IMR-90 (cell line): ENCODE measurements around the gene PACS1. TPM values are rescaled to one million over a fixed set of nuclear protein-coding genes. Genes with fewer than 3 reads are reported as not detected.

Source experiments
- ATAC-seq: fragments of 200-7000 bp; cut with Tn5 transposase; 2 replicates; pipeline ENCODE4 v1.9.1; 2020; ENCODE audit warnings: low read depth, mild to moderate bottlenecking, moderate library complexity
- BruUV-seq: library from RNA; stranded (reverse); fragments of 400-500 nt; replicated peaks from 2 replicates; lab custom pipeline; 2021; lab: Mats Ljungman, UMichigan
- CTCF ChIA-PET: fragments of 300-600 bp; formaldehyde crosslinking; extraction: SDS; loops from one replicate; lab custom pipeline; 2021; ENCODE audit warnings: antibody characterized with exemption; lab: Yijun Ruan, JAX
- POLR2A ChIA-PET: fragments of 300-600 bp; sonication (Branson Sonifier 250); formaldehyde crosslinking; loops from one replicate; lab custom pipeline; 2022; ENCODE audit warnings: antibody characterized with exemption; ENCODE audit not compliant: unreplicated experiment; lab: Charles Lee
- DNase-seq: peaks from one replicate; pipeline ENCODE4 v3.0.0; 2013
- H2AFZ ChIP-seq: replicated peaks from 2 replicates; pipeline ENCODE3; 2013; ENCODE audit warnings: low read length, mild to moderate bottlenecking; ENCODE audit not compliant: poor library complexity
- H2AK5ac ChIP-seq: 2 replicates; pipeline ENCODE4 v1.6.1; 2013; ENCODE audit warnings: low read depth, low read length, inconsistent platforms
- H2AK9ac ChIP-seq: replicated peaks from 2 replicates; pipeline ENCODE3; 2013; ENCODE audit warnings: mild to moderate bottlenecking, low read depth, low read length, moderate library complexity; ENCODE audit not compliant: poor library complexity
- H2BK120ac ChIP-seq: 2 replicates; pipeline ENCODE4 v1.6.1; 2013; ENCODE audit warnings: low read depth, low read length, inconsistent platforms
- H2BK15ac ChIP-seq: 3 replicates; pipeline ENCODE4 v1.6.1; 2013; ENCODE audit warnings: low read depth, low read length, inconsistent platforms
- H2BK20ac ChIP-seq: 2 replicates; pipeline ENCODE4 v1.6.1; 2013; ENCODE audit warnings: low read depth, mild to moderate bottlenecking, inconsistent platforms, low read length, moderate library complexity
- H2BK5ac ChIP-seq: 2 replicates; pipeline ENCODE4 v1.6.1; 2013; ENCODE audit warnings: mild to moderate bottlenecking, low read depth, low read length, inconsistent platforms; ENCODE audit not compliant: poor library complexity, severe bottlenecking
- H3K14ac ChIP-seq: replicated peaks from 2 replicates; pipeline ENCODE4 v1.6.1; 2013; ENCODE audit warnings: low read depth, low read length, inconsistent platforms
- H3K18ac ChIP-seq: 2 replicates; pipeline ENCODE4 v1.6.1; 2013; ENCODE audit warnings: low read depth, low read length, control low read depth
- H3K23ac ChIP-seq: 2 replicates; pipeline ENCODE4 v1.6.1; 2013; ENCODE audit warnings: low read depth, low read length, inconsistent platforms
- H3K27ac ChIP-seq: 2 replicates; pipeline ENCODE4 v1.5.1; 2013; ENCODE audit warnings: mild to moderate bottlenecking, control low read depth, low read length; ENCODE audit not compliant: insufficient read depth
- H3K27me3 ChIP-seq: 2 replicates; pipeline ENCODE4 v1.6.1; 2013; ENCODE audit warnings: low read length; ENCODE audit not compliant: control insufficient read depth, insufficient read depth
- H3K36me3 ChIP-seq: 2 replicates; pipeline ENCODE4 v1.6.1; 2013; ENCODE audit warnings: low read length, mixed read lengths; ENCODE audit not compliant: control insufficient read depth, insufficient read depth
- H3K4ac ChIP-seq: 2 replicates; pipeline ENCODE4 v1.6.1; 2013; ENCODE audit warnings: low read depth, low read length, inconsistent platforms
- H3K4me1 ChIP-seq: 2 replicates; pipeline ENCODE4 v1.6.1; 2013; ENCODE audit warnings: low read length, mixed read lengths; ENCODE audit not compliant: control insufficient read depth, insufficient read depth
- H3K4me2 ChIP-seq: 2 replicates; pipeline ENCODE4 v1.6.1; 2013; ENCODE audit warnings: low read depth, mild to moderate bottlenecking, control low read depth, low read length, moderate library complexity
- H3K4me3 ChIP-seq: 2 replicates; pipeline ENCODE4 v1.5.1; 2013; ENCODE audit warnings: low read depth, mild to moderate bottlenecking, control low read depth, low read length, moderate library complexity; ENCODE audit not compliant: insufficient read depth
- H3K56ac ChIP-seq: 2 replicates; pipeline ENCODE4 v1.6.1; 2013; ENCODE audit warnings: low read length, inconsistent platforms; ENCODE audit not compliant: insufficient read depth; ENCODE audit errors: extremely low read depth
- H3K79me1 ChIP-seq, 2 experiments: 2 replicates each; pipeline ENCODE4 v1.6.1; 2013; ENCODE audit warnings: low read length in 2 of 2, inconsistent platforms in 1 of 2, low read depth in 1 of 2
- H3K9ac ChIP-seq: 2 replicates; pipeline ENCODE4 v1.6.1; 2013; ENCODE audit warnings: low read depth, low read length, control low read depth
- H3K9me1 ChIP-seq: 2 replicates; pipeline ENCODE4 v1.6.1; 2013; ENCODE audit warnings: low read length, inconsistent platforms; ENCODE audit not compliant: insufficient read depth
- H3K9me3 ChIP-seq: 2 replicates; pipeline ENCODE4 v1.6.1; 2013; ENCODE audit warnings: low read length; ENCODE audit not compliant: control insufficient read depth, insufficient read depth
- H4K20me1 ChIP-seq: 2 replicates; pipeline ENCODE4 v1.6.1; 2013; ENCODE audit warnings: low read length, inconsistent platforms; ENCODE audit not compliant: insufficient read depth
- H4K5ac ChIP-seq: 2 replicates; pipeline ENCODE4 v1.6.1; 2013; ENCODE audit warnings: mild to moderate bottlenecking, low read depth, low read length, control low read depth
- H4K8ac ChIP-seq, 2 experiments: 2 replicates each; pipeline ENCODE4 v1.6.1; 2013; ENCODE audit warnings: low read depth in 2 of 2, low read length in 2 of 2, control low read depth in 1 of 2, inconsistent platforms in 1 of 2
- H4K91ac ChIP-seq: 2 replicates; pipeline ENCODE4 v1.6.1; 2013; ENCODE audit warnings: low read depth, low read length, inconsistent platforms; ENCODE audit not compliant: insufficient read depth
- BHLHE40 ChIP-seq: fragments of 150-350 bp; IDR thresholded peaks from 2 replicates; pipeline ENCODE4 v1.6.1; 2016; ENCODE audit warnings: mild to moderate bottlenecking, low read depth, low read length
- CEBPB ChIP-seq: IDR thresholded peaks from 2 replicates; pipeline ENCODE4 v1.6.1; 2012; ENCODE audit warnings: low read depth, low read length, improper control_type of control experiment
- CHD1 ChIP-seq: IDR thresholded peaks from 2 replicates; pipeline ENCODE4 v1.6.1; 2012; ENCODE audit warnings: low read depth, low read length, improper control_type of control experiment
- FOS ChIP-seq: fragments of 150-350 bp; IDR thresholded peaks from 2 replicates; pipeline ENCODE4 v1.6.1; 2016; ENCODE audit warnings: low read depth, low read length
- MAFK ChIP-seq: IDR thresholded peaks from 2 replicates; pipeline ENCODE4 v1.6.1; 2012; ENCODE audit warnings: low read depth, low read length, improper control_type of control experiment
- MAZ ChIP-seq: IDR thresholded peaks from 2 replicates; pipeline ENCODE4 v1.6.1; 2012; ENCODE audit warnings: low read depth, mild to moderate bottlenecking, low read length, improper control_type of control experiment, moderate library complexity, borderline replicate concordance
- MXI1 ChIP-seq: IDR thresholded peaks from 2 replicates; pipeline ENCODE4 v1.6.1; 2012; ENCODE audit warnings: low read depth, mild to moderate bottlenecking, low read length, moderate library complexity, borderline replicate concordance
- NFE2L2 ChIP-seq: fragments of 150-350 bp; IDR thresholded peaks from 2 replicates; pipeline ENCODE4 v1.6.1; 2016; ENCODE audit warnings: low read depth, mild to moderate bottlenecking, low read length
- POLR2A ChIP-seq: IDR thresholded peaks from 2 replicates; pipeline ENCODE4 v1.6.1; 2012; ENCODE audit warnings: mild to moderate bottlenecking, low read depth, low read length
- RAD21 ChIP-seq: IDR thresholded peaks from 2 replicates; pipeline ENCODE4 v1.6.1; 2012; ENCODE audit warnings: low read length, improper control_type of control experiment
- RCOR1 ChIP-seq: IDR thresholded peaks from 2 replicates; pipeline ENCODE4 v1.6.1; 2012; ENCODE audit warnings: mild to moderate bottlenecking, low read length, improper control_type of control experiment; ENCODE audit not compliant: insufficient replicate concordance
- RFX5 ChIP-seq: IDR thresholded peaks from 2 replicates; pipeline ENCODE4 v1.8.0; 2012; ENCODE audit warnings: low read depth, mild to moderate bottlenecking, low read length, moderate library complexity
- SMC3 ChIP-seq: fragments of 150-350 bp; IDR thresholded peaks from 2 replicates; pipeline ENCODE4 v1.6.1; 2016; ENCODE audit warnings: low read depth, mild to moderate bottlenecking, antibody characterized with exemption, low read length, moderate library complexity
- WGBS, 2 experiments: methylation state at CpG; one replicate each; pipeline versions ENCODE4 v1.1.5 to v1.1.7; 2013; ENCODE audit warnings: missing lambda C conversion rate in 2 of 2; ENCODE audit not compliant: insufficient read length in 1 of 2; ENCODE audit errors: extremely low coverage in 2 of 2; 5-methylcytosine and 5-hydroxymethylcytosine counted together
- dilution Hi-C: fragments of 300-500 bp; cut with HindIII; formaldehyde crosslinking; loops from one replicate; pipeline ENCODE4 v1.14.3; 2018; ENCODE audit warnings: low sequenced_read_pairs; ENCODE audit not compliant: unreplicated experiment
- in situ Hi-C: fragments of 300-500 bp; cut with MboI; formaldehyde crosslinking; loops from 3 replicates; pipeline ENCODE4 v1.14.3; 2019; ENCODE audit warnings: low sequenced_read_pairs, inconsistent platforms, mixed read lengths
- intact Hi-C: fragments of 100-400 bp; cut with micrococcal nuclease; formaldehyde crosslinking; loops from 2 replicates; pipeline ENCODE4 v1.10.0; 2022
- polyA plus RNA-seq, 3 experiments: library from polyadenylated mRNA; depleted of rRNA; stranded (reverse); fragments of >200 nt; gene quantifications; 2 replicates each; pipeline ENCODE4 v1.2.3, GENCODE V29; 2012; ENCODE audit warnings: low replicate concordance in 1 of 3
- total RNA-seq: library from RNA; depleted of rRNA; stranded (reverse); fragments of >200 nt; gene quantifications from 2 replicates; pipeline ENCODE4 v1.2.3, GENCODE V29; 2012
- TF ChIP-seq, protein P1 (sequence below): fragments of 150-350 bp; IDR thresholded peaks from 2 replicates; pipeline ENCODE4 v1.6.1; 2017; ENCODE audit warnings: mild to moderate bottlenecking, antibody characterized with exemption, low read length, low read depth
- TF ChIP-seq, protein P2 (sequence below): fragments of 150-350 bp; IDR thresholded peaks from 2 replicates; pipeline ENCODE4 v1.6.1; 2016; ENCODE audit warnings: low read depth, mild to moderate bottlenecking, low read length, moderate library complexity, borderline replicate concordance

PACS1 gene
- total and polyA plus RNA-seq, 2 of the 4 experiments (the other 2 are of a cell fraction) = 7.3 to 32.0 TPM

DNA sequence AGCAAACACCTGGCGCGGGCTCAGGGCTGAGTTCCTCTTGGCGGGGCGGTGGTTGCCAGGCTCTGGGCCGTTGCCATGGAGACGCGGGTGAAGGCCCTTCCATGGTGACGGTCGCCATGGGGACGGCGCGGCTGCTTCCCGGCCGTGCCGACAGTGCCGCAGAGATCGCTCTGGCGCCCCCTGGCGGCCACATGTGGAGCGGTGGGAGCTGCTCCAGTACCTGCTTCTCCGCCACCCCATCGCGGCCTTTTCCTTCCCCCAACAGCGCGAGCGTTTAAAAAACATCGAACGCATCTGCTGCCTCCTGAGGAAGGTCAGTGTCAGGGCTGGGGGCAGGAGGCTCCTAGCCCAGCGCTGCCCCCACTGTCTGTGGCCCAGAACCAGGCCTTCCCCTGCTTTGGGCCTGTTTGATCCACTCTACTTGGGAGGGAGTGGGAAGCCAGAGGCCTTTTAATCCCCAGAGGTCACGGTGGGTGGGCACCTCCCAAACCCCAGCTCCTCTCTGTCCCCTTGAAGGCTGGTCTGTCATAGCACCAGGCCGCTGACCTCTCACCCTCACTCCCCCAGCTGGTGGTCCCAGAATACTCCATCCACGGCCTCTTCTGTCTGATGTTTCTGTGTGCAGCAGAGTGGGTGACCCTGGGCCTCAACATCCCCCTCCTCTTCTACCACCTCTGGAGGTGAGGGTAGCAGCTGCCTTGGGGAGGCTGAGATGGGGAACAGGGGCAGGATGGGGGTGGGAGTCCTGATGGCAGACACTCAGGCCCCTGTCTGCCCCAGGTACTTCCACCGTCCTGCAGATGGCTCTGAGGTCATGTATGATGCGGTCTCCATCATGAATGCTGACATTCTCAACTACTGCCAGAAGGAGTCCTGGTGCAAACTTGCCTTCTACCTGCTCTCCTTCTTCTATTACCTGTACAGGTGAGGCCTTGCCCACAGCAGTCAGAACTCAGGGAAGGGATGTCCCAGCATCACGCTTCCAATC is 212.7 kb downstream of the PACS1 start:
- WGBS, 2 experiments = 2% methylated on average over 9 of the region's 35 CpGs; no CpG with 5 or more reads in 1 of the 2 experiments
- Histone ChIP-seq H3K4me3 (no peak overlapping the region), H3K4me2 (no peak overlapping the region), H3K56ac (no peak overlapping the region), H3K79me1 (peaks cover 12 to 36% of the 10 kb centered on the region in 2 experiments; a peak in 3 of 4 replicates), H2BK15ac (no peak overlapping the region), H3K4ac (no peak overlapping the region), H3K27ac (no peak overlapping the region), H3K14ac (no peak overlapping the region), H2BK120ac (no peak overlapping the region), H3K9ac (no peak overlapping the region), H2AFZ (peak overlapping the region; percentile 28), H3K9me1 (peaks cover 12% of the 10 kb centered on the region), H2BK5ac (no peak overlapping the region), H3K18ac (no peak overlapping the region), H2AK5ac (no peak overlapping the region), H4K5ac (no peak overlapping the region), H4K8ac (no peak overlapping the region), H3K9me3 (no peaks in the 10 kb centered on the region), H2BK20ac (no peak overlapping the region), H3K27me3 (no peaks in the 10 kb centered on the region; the same call in 1 of the 2 replicates), H4K91ac (no peak overlapping the region), H3K4me1 (peaks cover 7% of the 10 kb centered on the region), H3K36me3 (peaks cover 16% of the 10 kb centered on the region; the same call in 1 of the 2 replicates), H4K20me1 (peaks cover 38% of the 10 kb centered on the region), H2AK9ac (peak overlapping the region; percentile 85), H3K23ac (no peak overlapping the region)
- ChIA-PET POLR2A (no interaction called here), CTCF (interaction anchor here (0.6 to 1.4 kb wide), 6 partner anchors 10 to 52 kb away, joined by 3 to 5 read pairs (median 3); partner anchors contain the start of gene RAB1B)
- peak; percentile 91 for DNase-seq
- dilution Hi-C loops = no loop called here
- intact Hi-C loops = loop anchor here (1.0 kb wide), 1 partner anchor 54 kb away; the partner anchor contains the start of gene RIN1
- peak; percentile 80 for ATAC-seq
- in situ Hi-C loops = no loop called here
- no TSS peak for BruUV-seq
- TF ChIP-seq RAD21 = peak; percentile 61
- TF ChIP-seq BHLHE40 = peak; percentile 57; the same call in 1 of the 2 replicates
- TF ChIP-seq FOS = no peak
- 0 out of 2 replicates have a peak, but pooled peaks have one; percentile 42 for TF ChIP-seq POLR2A
- TF ChIP-seq RFX5 = peak; percentile 51; the same call in 1 of the 2 replicates
- no peak for TF ChIP-seq MAFK
- TF ChIP-seq, protein P1, sequence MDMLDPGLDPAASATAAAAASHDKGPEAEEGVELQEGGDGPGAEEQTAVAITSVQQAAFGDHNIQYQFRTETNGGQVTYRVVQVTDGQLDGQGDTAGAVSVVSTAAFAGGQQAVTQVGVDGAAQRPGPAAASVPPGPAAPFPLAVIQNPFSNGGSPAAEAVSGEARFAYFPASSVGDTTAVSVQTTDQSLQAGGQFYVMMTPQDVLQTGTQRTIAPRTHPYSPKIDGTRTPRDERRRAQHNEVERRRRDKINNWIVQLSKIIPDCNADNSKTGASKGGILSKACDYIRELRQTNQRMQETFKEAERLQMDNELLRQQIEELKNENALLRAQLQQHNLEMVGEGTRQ = no peak; the same call in 1 of the 2 replicates
- 0 out of 2 replicates have a peak, but pooled peaks have one; percentile 10 for TF ChIP-seq NFE2L2
- TF ChIP-seq, protein P2, sequence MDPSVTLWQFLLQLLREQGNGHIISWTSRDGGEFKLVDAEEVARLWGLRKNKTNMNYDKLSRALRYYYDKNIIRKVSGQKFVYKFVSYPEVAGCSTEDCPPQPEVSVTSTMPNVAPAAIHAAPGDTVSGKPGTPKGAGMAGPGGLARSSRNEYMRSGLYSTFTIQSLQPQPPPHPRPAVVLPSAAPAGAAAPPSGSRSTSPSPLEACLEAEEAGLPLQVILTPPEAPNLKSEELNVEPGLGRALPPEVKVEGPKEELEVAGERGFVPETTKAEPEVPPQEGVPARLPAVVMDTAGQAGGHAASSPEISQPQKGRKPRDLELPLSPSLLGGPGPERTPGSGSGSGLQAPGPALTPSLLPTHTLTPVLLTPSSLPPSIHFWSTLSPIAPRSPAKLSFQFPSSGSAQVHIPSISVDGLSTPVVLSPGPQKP = no peak
- no peak for TF ChIP-seq CEBPB
- peak; percentile 49; the same call in 1 of the 2 replicates for TF ChIP-seq MAZ
- TF ChIP-seq SMC3 = peak; percentile 72
- peak; percentile 99 for TF ChIP-seq MXI1
- no peak for TF ChIP-seq CHD1
- no peak for TF ChIP-seq RCOR1
